ENCODE results near the gene CDH16.
"Not testable (repeated sequence)": the region's sequence is repeated elsewhere in the genome, so short reads cannot be mapped to it uniquely, and the experiment has no call there.

CDH16 gene, protein sequence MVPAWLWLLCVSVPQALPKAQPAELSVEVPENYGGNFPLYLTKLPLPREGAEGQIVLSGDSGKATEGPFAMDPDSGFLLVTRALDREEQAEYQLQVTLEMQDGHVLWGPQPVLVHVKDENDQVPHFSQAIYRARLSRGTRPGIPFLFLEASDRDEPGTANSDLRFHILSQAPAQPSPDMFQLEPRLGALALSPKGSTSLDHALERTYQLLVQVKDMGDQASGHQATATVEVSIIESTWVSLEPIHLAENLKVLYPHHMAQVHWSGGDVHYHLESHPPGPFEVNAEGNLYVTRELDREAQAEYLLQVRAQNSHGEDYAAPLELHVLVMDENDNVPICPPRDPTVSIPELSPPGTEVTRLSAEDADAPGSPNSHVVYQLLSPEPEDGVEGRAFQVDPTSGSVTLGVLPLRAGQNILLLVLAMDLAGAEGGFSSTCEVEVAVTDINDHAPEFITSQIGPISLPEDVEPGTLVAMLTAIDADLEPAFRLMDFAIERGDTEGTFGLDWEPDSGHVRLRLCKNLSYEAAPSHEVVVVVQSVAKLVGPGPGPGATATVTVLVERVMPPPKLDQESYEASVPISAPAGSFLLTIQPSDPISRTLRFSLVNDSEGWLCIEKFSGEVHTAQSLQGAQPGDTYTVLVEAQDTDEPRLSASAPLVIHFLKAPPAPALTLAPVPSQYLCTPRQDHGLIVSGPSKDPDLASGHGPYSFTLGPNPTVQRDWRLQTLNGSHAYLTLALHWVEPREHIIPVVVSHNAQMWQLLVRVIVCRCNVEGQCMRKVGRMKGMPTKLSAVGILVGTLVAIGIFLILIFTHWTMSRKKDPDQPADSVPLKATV

DNA sequence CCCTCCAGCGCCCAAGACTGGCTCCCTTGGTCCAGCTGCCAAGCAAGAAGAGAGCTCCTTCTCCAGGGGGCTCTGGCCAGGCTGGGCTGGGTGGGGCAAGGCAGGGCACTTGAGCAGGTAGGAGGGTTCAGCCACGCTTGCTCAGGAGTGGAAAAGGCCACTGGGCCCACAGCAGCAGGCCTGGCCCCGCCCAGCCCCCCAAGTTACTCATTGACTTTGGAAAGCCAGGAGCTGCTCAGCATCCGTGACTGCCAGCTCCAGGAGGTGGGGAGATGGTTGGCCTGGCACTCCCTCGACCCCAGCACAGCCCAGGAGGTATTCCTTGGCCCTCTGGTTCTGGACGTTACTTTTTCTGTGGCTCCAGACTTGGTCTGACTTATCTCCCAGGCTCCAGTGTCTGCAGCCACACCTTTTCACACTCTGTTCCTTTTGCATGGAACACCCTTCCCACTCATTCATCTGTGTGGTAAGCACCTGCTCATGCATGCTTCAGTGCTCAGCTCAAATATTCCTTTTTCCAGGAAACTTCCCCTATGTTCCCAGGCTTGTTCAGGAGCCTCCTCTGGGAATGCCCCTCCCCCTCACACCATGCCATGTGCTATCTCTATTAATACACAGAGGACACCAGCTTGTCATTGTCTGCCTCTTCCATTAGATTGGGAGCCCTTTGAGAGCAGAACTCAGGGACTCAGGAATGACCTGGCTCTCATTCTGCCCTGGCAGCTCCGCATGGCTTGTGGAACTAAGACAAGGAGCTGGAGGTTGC, at the start of gene CDH16:
CDH16 (minus strand) TSS at position 83 of the 766 bp plus-strand sequence. CDS start 820 bp downstream, outside the sequence.
- no peak for DNase-seq

- DNase-seq: no peak
Observed at GRCh38 chr16:66964049-66964448, 45.4 kb upstream of the CDH16 start.

DNA sequence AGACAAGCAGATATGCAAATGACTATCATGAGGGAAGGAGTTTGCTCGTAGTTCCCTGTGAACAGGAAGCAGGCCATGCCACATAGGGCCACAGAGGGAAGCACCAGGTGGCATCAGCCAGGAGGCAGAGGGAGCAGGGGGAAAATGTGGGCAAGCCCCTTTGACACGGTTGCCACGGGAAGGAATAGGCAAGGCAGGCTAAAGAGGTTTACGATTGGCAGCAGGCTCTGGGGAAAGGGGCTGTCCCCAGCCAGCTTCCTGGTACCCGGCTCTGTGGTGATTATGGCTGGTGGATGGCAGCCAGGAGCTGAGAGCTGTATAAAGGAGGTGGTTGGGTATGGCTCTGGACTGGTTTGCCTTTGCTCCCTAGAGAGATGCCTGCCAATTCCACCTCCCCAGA, 43.2 kb upstream of the CDH16 start:
- DNase-seq: no peak

- DNase-seq: peak in 2 of 4 experiments; percentile 10 to 43
Observed at GRCh38 chr16:66961065-66961744, 42.5 kb upstream of the CDH16 start, which contains the start of gene CES3. TSS of gene CES3 (plus strand) at chr16:66961266. CDS start at chr16:66961308, 42 bp downstream.

DNA sequence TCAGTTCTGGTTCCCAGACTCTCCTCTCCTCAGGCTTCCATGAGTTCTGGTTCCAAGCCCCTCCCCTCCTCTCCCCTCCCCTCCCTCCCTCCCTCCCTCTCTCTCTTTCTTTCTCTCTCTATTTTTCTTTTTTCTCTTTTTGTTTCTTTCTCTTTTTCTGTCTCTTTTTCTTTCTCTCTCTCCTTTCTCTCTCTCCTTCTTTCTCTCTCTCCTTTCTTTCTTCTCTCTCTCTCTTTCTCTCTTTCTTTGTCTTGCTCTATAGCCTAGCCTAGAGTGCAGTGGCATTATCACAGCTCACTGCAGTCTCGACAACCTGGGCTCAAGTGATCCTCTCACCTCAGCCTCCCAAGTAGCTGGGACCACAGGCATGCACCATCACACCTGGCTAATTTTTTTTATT, 41.6 kb upstream of the CDH16 start:
- no peak for DNase-seq

GRCh38 chr16:66959704-66960161, 41.0 kb upstream of the CDH16 start:
- no peak for DNase-seq

DNA sequence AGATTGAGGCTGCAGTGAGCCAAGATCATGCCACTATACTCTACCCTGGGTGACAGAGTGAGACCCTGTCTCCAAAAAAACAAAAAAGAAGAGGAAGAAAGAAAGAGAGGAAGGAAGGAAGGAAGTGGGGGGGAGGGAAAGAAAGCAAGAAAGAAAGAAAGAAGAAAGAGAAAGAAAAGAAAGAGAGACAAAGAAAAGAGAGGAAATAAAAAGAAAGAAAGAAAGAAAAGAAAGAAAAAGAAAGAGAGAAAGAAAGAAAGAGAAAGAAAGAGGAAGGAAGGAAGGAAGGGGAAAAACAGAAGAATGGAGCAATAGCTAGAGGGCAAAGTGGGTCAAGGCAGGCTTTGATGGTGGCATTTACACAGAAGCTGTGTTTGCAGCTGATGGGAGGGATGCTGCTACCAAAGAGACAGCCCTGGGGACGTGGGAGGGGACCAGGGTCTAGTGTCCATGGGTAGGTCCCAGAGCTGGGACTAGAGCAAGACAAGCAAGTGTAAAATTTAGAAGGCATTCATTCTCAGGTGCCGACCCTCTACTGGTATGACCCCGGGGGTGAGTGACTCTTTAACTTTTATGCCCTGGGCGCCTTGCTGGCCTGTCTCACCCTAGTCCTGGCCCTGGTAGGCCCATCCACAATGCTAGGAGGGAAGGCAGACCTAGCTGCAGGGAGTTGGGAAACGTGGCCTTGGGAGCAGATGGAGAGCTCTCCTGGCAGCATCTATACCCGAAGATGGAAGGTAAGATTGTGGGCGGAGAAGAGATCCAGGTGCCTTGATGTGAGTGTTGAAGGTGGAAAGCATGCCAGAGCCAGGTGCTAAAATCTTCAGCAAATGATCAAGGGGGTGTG, 40.4 kb upstream of the CDH16 start:
- DNase-seq: no peak

GRCh38 chr16:66956154-66956457, 37.4 kb upstream of the CDH16 start:
- not testable (repeated sequence) for DNase-seq

GRCh38 chr16:66955363-66956153, 36.9 kb upstream of the CDH16 start:
- DNase-seq: not testable (repeated sequence)

DNA sequence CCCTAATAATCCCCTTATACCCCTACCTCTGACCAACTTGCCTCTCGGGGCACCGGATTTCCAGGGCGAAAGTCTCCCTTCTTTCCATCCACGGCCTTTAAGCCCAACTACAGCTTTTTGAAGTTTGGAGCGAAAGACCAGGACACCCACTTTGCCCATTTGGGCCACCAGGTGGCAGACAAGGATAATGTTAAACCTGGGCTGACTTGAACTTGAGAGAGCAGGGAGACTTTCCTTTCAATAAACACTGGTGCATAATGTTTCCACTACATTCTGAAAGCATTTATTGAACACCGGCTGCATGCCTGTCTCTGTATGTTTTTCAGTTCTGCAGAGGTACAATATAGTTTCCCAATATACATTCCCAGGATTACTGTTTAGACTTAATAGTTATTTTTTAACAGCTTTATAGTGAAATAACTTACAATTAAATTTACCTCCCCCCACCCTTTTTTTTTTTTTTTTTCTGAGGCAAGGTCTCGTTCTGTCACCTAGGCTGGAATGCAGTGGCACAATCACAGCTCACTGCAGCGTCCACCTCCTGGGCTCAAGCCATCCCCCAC, 35.5 kb upstream of the CDH16 start:
- DNase-seq: peak; percentile 19 to 66 (median 38)

- DNase-seq: no peak
Observed at GRCh38 chr16:66953462-66954096, 34.9 kb upstream of the CDH16 start.

GRCh38 chr16:66952430-66953110, 33.9 kb upstream of the CDH16 start:
- no peak for DNase-seq

DNA sequence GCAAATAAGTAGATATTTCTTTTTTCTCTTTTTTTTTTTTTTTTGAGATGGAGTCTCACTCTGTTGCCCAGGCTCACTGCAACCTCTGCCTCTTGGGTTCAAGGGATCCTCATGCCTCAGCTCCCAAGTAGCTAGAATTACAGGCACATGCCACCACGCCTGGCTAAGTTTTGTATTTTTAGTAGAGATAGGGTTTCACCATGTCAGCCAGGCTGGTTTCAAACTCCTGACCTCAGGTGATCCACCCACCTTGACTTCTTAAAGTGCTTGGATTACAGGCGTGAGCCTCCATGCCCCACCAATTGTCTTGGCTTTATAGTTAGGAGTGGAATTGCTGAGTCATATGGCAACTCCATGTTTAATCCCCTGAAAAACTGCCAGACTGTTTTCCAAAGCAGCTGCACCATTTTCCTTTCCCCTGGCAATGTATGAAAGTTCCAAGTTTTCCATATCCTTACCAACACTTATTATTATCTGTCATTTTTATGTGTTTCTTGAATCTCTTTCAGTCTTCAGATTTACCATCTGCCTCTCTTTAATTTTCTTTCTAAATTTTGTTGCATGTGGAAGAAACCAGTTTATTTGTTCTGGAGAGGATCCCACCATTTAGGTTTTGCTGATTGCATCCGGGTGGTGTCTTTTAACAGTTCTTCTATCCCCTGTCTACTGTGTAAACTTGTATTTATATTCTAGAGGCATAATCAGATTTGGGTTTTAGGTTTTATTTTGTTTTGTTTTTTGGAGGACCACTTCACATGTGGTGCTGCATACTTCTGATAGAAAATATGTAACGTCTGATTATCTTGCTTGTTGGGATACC, 32.5 kb upstream of the CDH16 start:
- no peak for DNase-seq

DNA sequence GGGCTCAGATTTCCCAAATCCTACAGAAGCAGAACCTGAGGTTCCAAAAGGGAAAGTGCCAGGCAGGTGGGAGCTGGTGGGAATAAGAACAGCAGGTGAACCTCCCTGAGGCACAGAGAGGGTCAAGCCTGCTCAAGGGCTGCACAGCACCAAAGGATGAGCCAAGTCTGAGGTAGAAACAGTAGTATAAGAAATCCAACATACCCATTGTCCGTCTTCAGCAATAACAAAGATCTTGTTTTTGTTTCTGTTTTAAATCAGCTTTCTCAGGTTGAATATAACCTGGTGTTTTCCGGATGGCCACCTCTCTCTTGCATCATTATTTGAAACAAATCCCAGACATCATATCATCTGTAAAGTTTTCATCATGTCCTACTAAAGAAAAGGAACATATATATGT, 31.8 kb upstream of the CDH16 start:
- DNase-seq: no peak

GRCh38 chr16:66949472-66949871, 30.8 kb upstream of the CDH16 start:
- no peak for DNase-seq

DNA sequence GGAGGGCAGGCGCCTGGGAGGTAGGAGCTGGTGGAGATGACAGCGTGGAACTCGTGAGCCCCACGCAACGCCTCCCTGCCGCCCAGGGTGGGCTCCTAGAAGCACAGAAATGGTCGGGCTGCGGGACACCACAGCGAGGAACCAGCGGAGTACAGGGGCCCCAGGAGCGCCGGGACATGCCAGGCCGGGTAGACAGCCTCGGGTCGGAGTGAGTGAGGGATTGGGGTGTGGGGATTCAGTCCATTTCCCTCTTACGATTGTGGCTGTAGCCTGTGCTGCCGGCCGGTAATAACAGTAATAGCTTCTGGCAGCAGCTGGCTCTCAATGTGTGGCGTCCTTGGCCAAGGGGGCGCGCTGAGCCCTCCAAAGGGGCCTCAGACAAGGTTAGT, 30.1 kb upstream of the CDH16 start:
- no peak for DNase-seq

DNA sequence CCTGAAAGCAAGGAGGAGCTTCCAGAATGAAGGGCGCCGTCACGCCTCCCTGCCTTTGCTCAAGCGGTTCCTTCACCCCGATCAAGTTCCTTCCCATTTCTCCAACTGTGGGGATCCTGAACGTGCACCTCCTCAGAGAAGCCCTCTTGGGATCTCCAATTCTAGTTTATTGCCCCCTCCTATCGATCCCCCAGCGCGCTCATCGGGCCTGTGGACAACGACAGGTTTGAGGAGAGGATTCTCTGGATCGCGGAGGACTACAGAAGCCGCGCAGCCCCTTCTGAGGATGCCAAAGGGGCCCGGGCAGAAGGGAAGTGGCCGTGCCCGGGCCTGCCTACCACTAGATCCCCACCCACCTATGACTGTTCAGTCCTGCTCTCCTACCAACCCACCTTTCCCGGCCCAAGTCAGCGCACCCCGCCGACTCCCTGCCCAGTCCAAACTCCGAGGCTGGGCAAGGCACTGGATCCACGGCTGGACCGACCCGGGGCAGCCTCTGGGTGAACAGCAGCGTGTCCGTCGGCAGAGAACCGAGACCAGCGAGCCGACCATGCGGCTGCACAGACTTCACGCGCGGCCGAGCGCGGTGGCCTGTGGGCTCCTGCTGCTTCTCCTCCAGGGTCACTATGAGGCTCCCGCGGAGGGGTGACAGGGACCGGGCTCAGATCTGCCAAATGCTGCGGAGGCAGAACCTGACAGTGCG, 29.6 kb upstream of the CDH16 start:
- DNase-seq: no peak

Data from activated naive CD4-positive, alpha-beta T cell (primary cell).